ENCODE results near the gene FSTL5. TPM values are rescaled to one million over a fixed set of nuclear protein-coding genes. Genes with fewer than 3 reads are reported as not detected.
"Not testable (repeated sequence)": the region's sequence is repeated elsewhere in the genome, so short reads cannot be mapped to it uniquely, and the experiment has no call there.

FSTL5 gene
- 3.2 TPM for polyA plus RNA-seq (ENCODE audit: insufficient read length)
- long read RNA-seq, donor 1 = 0 reads
- long read RNA-seq, donor 2 = 0 reads
- long read RNA-seq, donor 3 = 0 reads
- long read RNA-seq, donor 4 = 0 reads
- long read RNA-seq, donor 5 = 0 reads
- long read RNA-seq, donor 6 = 0 reads
- long read RNA-seq, donor 7 = 0 reads
- long read RNA-seq, donor 8 = 0 reads

DNA sequence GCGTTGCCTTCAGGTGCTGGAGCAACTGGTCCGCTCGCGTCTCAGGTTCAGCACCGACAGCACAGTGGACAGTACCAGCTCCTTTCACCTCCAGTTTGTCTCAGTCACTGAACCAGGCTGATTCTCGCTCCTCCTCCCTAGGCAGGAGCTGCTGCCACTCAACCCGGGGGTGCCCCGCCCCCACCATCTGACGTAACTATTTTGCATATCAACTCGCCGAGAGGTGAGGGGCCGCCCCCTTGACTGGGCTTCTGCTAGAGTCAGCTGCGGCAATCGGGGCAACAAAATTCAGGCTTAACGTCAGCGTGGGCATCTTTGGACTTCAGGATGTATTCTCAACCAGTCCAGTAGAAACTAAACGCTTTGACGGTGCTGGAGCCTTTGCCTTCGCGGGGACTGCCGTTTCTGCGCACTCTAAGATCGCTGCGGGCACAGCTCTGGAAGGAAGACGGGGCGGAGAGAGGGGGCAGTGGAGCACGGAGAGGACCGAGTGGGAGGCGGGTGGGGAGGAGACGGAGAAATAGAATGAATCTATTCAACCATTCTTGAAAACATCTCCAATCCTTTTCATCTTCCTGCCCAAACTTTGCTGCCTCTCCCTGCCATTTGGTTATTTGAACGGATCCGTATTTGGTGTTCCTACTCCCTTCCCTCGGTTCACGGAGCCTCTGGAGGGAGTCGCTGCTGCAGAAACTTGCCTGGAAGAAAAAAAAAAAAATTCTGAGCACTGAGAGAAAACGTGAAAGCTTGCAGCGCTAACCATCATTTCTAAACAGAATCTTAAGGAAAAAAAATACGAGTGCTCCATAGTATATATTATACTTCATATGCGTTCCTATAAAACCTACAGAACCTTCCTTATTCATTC is at the start of gene FSTL5:
FSTL5 (minus strand) TSS at position 109 of the 868 bp plus-strand sequence. CDS start 52,604 bp downstream, outside the sequence.
- peak; percentile 83 for DNase-seq

DNA sequence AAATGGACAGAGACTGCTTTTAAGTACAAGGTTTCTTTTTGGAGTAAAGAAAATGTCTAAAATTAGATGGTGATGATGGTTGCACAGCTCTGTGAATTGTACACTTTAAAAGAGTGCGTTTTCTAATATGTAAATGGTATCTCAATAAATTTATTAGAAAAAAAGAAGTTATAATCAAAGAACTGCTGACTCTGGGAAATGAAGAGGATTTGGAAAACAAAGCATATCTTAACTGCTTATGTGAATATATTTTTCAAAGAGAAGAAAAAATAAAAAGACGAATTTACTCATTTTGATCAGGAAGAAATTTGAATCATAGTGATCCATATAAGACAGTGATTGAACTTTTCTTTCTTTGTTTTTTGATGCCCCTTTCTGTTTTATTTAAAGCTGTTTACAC is 45.9 kb upstream of the FSTL5 start:
- DNase-seq = no peak

DNA sequence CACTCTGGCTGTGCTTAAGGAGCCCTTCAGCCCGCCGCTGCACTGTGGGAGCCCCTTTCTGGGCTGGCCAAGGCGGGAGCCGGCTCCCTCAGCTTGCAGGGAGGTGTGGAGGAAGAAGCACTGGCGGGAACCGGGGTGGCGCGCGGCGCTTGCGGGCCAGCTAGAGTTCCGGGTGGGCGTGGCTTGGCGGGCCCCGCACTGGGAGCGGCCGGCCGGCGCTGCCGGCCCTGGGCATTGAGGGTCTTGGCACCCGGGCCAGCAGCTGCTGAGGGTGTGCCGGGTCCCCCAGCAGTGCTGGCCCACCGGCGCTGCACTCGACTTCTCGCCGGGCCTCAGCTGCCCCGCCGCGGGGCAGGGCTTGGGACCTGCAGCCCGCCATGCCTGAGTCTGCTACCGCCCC is 39.7 kb upstream of the FSTL5 start:
- not testable (repeated sequence) for DNase-seq

DNA sequence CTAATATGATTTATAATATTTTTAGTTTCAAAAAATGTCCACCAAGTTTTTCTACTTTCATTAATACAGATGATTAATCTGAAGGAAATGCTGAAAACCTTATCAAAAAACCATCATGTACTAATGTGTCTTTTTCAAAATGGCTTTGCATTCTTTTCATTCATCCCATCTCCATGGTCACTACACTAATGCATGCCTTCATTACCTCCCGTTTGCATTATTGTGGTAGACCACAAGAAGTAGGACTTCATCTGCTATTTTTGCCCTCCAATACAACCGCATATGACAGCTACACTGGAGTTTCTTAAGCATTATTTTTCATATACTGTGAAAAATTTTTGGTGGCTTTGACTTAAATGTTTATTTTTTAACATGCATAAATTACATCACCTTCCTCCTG is 37.9 kb upstream of the FSTL5 start:
- DNase-seq = no peak

DNA sequence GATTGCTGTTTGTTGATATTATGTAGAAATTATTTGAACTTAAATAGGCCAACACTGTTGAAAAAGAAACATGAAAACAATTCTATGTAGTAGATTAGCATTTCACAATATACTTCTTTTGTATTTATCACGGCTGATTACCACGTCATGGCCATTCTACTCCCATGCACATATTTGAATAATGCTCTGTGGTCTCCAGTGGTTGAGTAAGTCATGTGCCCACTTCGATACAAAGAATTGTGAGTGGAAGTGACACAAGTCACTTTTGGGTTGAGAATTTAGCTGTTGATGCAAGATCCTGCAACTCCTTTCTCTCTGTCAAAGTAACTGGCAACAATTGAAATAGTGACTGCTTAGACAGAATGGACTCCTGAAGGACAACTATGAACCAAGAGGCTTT is 6.7 kb upstream of the FSTL5 start:
- no peak for DNase-seq

DNA sequence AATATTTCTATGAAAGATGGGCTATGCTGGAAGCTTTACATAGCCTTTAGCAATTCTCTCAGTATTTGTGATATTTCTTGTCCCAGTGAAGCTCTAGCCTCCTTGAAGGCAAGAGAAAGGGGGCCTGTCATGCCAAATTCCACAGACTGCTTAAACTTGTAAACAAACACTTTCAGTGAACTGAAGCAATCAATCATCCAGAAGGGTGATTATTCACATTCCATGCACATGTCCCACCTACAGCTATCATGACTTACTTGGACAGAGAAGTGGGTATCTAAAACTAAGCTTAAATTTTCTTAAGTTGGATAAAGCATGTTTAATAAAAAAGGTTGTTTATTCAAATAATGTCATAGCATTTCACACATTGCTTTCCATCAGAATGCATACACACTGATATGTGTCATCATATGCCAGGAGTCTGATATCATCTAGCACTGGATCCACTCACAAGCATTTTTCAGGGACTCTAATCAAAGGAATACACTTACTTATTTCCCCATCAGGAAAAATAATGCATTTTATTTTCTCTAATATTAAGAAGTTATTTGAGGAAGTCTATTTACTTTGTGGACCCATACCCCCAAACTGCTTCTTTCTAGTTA is 1.2 kb upstream of the FSTL5 start:
- no peak for DNase-seq

DNA sequence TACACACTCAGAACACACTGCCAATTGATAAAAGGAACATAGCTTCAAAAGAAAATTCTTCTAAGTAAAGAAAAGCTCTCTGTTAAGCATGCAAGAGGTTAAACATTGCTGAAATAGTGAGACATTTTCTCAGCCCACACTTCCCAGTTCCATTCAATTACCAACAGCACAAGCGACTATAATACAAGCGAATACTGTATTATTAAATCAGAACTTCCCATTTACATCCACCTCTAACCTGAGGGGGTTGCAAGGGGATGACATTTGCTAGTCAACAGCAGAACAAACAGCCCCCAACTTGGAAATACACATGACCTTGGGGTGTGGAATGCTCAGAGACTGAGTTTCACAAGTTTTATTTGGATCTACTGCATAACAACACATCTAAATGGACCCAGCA is 1.1 kb downstream of the FSTL5 start:
- no peak for DNase-seq

DNA sequence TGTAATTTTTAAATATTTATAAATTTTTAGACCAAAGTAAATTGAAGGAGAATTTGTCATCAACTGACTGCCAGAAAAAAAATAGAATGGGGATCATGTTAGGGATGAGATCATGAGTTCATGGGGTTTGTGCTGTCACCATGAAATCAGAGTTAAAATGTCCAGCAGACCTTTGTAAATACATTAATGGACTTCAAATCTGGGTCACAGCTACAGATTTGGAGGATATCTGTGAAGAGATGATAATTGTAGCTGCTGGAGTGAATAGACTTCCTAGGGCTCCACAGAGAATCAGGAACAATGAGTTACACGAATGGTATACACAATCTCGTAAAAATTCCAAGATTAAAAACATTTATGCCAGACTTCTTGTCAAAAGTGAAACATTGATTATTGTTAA is 6.6 kb downstream of the FSTL5 start:
- no peak for DNase-seq

DNA sequence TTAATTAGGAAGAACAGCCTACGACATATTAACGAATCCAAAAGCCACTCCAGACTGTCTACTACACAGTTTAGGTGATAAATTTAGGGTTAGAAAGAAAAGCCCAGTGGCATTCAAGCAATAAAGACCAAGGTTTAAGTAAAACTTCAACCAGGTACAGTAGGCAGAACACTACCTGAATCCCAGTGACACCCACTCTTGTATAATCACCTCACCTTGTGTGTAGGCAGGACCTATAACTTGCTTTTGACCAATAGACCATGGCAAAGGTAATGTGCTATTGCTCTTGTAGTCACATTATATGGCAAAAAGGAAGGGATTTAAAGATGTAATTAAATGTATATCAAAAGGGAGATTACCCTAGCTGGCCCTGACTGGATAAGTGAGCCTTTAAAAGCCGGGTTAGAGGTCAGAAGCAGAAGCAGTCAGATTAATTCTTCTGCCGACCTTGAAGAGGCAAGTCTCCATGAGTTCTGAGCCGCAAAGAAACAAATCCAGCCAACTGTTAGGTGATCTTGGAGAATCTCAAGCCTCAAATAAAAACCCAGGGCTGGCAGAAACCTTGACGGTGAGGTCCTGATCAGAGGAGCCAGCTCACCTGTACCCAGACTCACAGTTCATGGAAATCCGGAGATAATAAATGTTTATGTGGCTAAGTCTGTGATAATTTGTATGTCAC is 8.8 kb downstream of the FSTL5 start:
- no peak for DNase-seq

DNA sequence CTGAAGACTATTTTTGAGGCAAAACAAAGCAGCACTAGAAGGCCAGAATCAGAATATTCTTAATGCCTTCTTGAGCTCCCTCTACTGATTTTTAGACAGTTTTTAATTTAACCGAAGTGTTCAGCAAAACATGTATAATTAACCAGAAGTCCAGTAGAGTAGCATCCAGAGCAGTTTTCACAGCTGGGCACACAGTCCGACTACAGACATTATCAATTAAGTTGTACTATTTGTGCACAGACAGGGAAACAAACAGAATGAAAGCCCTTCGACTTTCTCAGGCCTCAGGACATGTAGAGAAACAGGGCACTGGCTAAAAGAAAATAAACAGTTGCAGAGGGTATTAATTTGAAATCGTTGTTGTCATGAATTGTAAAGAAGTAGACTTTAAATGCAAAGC is 11.9 kb downstream of the FSTL5 start:
- no peak for DNase-seq

DNA sequence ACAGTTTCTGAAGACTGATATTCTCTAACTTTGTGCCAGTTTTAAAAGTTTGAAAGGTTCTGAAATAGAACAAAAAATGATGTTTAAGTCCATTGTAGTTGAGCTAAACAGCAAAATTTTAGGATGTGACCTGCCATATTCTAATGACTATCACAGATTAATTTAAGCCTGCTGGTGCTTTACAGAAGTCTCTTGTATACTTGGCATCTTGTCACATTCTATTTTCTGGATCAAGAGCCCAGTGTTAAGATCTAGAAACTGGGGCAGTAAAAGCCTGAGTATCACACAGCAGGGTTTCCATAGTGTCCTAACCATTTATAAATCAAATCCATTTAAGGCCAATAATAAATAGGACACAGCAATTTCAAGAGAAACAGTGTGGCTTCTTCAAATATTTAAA is 12.4 kb downstream of the FSTL5 start:
- no peak for DNase-seq

DNA sequence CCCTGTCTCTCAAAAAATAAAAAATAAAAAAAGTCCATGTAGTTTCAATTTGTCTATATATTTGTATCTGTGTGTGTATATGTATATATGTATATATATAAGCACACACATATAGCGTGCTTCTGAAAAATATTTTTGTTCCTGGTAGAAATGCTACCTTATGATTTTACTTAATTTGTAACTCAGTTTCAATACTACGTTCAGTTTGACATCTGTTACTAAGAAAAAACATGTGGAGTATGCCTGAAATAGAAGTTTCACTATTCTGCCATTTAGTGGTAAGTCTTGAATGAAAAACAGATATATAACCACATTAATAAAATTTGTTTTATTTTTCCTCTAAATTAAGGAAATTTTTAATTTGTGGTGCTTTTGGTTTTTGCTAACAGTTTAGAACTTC is 14.2 kb downstream of the FSTL5 start:
- DNase-seq = no peak

DNA sequence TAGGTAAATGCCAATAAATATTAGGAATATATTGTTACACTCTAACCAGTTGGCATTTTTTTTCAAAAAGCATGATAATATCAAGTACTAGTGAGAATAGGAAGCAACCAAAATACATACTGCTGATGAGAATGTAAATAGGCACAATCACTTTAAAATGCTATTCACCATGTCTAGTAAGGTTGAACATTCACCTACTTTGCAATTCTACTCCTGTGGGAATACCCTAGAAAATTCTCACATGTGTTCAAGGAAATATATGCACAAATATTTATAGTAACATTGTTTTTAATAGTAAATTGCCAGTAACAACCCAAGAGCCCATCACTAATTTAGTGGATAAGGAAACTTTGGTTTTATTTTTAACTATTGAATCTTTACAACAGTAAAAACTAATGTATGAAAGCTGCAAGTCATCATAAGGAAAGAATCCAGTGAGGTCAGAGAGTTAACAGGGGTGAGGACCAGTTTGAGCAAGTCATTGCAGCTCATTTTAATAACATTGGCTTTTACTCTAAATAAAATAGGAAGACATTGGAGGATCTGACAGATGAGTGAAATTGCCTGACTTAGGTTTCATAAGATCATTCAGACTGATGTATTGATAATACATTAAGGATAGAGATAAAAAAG is 23.6 kb downstream of the FSTL5 start:
- DNase-seq = no peak

DNA sequence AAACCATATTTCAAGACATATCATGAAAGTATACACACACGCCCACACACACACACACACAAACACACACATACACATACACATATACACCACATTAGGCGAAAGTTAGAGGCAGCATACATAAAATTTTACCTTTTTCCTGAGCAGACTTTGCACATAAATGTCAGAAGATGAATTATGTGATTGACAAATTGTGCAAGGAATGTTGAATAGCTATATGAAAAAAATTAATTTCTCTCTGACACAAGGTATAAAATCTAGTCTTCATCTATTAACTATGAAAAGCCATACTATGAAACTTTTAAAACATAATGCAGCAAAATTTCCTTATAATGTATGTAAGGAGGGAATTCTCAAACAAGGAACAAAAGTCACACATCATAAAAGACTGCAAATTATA is 24.4 kb downstream of the FSTL5 start:
- DNase-seq = no peak

DNA sequence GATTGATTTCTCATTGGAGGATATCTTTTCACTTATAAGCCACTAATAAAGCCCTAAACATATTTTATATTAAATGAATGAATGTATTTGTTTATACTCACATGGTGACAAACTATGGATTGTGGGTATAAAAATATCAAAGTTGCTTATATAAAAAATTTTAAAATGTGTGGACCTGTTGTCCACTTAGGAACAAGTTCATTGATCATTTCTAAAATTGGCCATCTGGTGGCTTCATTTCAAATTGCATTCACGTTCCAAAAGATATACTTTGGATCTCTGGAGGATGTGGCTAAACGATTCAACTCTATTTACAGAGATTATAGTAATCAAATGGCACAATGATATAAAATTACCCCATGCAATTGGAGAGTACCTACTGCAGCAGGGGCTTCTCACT is 32.5 kb downstream of the FSTL5 start:
- DNase-seq = no peak

DNA sequence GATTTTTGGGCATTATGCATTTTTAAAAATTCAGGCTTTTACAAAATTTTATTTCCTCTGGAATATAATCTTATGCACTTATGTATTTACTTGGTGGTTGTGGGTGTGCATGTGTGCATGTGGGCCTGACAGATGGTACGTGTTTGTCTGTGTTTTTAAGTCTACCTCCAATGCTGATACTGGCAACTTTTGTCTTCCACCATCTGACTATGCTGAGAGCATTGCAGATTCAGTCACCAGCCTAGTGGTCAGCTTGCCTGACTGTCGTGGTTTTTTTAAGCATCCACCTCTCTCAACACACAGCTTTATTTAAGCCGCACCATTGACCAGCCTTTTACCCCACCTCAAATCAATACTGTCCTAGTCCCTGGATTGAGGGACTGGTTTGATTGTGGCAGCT is 37.1 kb downstream of the FSTL5 start:
- DNase-seq = no peak

DNA sequence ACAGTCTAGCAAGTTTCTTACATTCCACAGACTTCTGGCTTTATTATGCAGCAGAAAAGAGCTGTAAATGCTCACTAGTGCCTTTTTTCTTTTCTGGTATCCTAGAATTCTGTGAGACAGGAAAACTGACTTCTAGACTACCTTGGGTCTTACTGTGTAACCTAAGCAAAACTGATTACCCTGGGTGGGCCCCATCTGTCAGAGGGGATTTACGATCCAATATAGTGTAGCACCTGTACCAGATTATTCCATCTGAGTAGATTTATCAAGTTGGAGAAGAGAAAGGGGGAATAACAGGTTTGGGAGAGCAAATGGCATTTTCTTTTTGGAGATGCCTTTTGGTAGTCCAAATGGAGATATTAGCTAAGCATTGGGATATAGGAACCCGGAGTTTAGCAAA is 46.7 kb downstream of the FSTL5 start:
- DNase-seq = no peak

DNA sequence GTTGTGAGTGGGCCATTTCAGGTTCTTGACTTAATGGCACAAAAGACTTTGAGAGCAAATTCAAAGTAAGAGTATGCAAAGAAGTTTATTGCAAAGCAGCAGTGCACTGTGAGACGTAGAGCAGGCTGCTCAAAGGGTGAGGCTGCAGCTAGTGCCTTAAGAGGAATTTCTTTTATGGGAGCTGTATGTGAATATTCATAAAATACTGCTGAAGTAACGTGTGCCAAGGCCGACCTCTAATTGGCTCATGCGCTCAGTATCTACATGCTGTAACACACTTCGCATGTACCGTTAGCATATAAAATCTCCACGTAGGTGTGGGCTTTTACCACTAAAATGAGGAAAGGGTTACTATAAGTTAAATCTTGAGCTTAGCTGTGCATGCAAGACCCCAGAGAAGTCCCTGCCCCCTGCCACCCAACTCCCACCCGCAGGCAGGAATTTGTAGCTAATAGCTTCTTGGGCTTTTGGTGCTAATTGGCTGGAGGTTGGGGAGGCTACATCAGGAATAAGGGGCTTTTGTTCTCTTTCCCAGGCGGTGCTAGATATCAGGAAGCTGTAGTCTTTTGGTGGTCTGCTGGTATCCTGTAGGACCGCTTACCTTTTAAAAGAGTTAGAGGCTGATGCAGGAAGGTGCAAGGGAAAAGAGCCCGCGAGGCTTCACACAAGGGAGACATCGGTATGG is 47.6 kb downstream of the FSTL5 start:
- DNase-seq = no peak

DNA sequence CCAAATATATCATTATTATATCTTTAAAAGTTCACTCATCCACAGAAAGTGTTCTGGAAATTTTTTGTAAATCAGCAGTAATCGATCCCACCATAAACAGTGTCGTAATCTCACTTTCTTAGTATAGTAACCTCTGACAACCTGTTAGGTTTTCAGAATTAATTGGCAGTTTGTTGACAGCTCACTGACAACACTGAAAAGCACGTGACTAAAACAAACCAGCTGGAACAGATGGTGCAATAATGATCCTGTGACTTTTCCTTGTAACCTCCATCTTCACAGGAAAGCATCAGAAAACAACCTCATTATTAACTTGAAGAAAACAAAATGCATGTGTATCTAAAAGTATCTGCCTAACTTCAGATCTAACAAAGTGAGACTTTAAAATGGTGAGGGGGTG is 48.5 kb downstream of the FSTL5 start:
- no peak for DNase-seq

DNA sequence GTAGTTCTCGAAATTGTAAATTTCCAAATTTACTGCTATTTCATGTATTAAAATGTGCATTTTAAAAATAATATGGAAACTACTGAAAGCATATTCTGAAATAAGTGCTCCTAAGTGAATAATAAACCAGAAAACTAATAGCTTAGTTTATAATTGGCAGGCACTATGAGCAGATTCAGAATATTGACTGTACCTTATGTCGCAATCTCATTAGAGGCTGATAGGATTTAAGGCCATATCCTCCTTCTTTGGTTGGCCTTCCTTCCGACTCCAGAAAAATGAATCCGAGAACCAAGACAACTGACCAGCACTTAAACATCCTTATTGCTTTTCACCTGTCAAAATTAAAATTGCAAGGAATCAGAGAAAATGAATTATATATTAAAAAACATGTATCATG is 52.7 kb downstream of the FSTL5 start:
- DNase-seq = no peak

DNA sequence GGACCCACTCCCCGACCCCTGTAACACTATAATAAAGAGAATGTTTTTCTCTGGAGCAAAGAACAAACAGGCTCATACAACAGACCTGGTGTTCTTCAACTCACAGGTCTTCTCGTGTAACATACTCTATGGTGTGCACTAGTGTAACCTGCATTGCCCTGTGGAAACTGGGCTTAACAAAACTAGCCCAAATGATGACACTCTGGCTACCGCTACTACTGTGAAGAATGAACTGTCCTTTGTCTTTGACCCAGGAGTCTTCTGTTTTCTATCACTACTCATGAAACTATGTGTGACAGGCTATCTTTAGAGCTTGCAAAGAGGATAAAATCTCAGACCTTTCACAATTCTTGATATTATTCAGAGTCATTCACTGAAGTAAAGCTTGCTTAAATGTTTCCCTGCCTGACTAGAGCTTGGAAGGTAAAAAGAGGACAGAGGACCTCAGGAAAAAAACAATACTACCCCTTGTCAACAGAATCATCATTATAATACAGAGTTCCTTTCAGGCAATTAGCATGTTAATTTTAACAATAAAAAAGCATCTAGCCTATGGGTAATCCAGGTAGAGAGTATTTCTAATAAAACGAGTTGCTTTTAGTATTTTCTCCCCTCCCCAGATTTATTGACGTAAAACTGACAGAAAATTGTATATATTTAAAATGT is 59.2 kb downstream of the FSTL5 start:
- DNase-seq = no peak
